ENCODE measurements around the gene KCTD16. TPM values are rescaled to one million over a fixed set of nuclear protein-coding genes. Genes with fewer than 3 reads are reported as not detected.

KCTD16 gene
- total RNA-seq, 6 experiments from 2014 or later: under 0.01 to 0.02 (median 0.02) TPM; not detected in 3

DNA sequence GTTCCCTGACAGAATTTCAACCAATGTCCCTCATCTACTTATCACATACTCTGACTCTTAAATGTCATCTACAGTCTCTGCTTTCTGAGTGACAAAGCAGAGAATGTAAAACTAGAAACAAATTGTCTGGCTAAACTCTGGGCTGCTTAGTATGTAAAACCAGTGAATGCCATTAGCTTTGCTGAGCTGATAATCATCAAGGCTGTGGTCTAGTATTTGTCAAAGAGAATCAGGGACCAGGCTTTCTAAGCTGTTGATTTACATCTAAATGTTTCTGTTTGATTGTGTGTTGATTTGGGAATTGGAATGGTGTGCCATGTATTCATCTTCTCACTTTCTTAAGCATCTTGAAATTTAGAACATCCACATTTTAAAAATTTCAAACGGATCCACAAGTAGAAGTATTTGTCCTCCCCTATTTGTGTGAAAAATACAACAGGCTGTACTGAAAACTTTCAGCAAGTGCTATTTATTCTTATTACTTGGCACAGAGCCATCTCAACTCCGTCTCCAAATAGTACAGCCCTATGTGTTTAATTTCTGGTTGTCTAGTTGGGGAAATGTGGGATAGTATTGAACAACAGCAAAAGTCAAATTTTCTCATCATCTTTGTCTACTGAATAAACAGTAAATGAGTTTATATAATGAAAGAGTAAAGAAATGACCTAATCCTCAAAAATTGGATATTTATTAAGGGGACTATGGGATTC, 251.5 kb downstream of the KCTD16 start:
- no peak overlapping the region for H3K27ac ChIP-seq
- TF ChIP-seq, protein P1, sequence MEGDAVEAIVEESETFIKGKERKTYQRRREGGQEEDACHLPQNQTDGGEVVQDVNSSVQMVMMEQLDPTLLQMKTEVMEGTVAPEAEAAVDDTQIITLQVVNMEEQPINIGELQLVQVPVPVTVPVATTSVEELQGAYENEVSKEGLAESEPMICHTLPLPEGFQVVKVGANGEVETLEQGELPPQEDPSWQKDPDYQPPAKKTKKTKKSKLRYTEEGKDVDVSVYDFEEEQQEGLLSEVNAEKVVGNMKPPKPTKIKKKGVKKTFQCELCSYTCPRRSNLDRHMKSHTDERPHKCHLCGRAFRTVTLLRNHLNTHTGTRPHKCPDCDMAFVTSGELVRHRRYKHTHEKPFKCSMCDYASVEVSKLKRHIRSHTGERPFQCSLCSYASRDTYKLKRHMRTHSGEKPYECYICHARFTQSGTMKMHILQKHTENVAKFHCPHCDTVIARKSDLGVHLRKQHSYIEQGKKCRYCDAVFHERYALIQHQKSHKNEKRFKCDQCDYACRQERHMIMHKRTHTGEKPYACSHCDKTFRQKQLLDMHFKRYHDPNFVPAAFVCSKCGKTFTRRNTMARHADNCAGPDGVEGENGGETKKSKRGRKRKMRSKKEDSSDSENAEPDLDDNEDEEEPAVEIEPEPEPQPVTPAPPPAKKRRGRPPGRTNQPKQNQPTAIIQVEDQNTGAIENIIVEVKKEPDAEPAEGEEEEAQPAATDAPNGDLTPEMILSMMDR (IDR thresholded peaks at IDR 0.05): no peak
- TF ChIP-seq POLR2A (IDR thresholded peaks at IDR 0.05): no peak
- H3K36me3 ChIP-seq: no peaks in the 10 kb centered on the region
- no peaks in the 10 kb centered on the region for H3K27me3 ChIP-seq
- intact Hi-C loops (cut with DNase I): no loop called here
- no peak for DNase-seq
- 41% methylated on average over 2 of the region's 2 CpGs for WGBS (ENCODE audit: insufficient coverage, low coverage, low lambda C conversion rate, missing lambda C conversion rate)
- no peaks in the 10 kb centered on the region for H3K4me1 ChIP-seq
- no peak for ATAC-seq
- no peak overlapping the region for H3K4me3 ChIP-seq
- no peaks in the 10 kb centered on the region for H3K9me3 ChIP-seq

DNA sequence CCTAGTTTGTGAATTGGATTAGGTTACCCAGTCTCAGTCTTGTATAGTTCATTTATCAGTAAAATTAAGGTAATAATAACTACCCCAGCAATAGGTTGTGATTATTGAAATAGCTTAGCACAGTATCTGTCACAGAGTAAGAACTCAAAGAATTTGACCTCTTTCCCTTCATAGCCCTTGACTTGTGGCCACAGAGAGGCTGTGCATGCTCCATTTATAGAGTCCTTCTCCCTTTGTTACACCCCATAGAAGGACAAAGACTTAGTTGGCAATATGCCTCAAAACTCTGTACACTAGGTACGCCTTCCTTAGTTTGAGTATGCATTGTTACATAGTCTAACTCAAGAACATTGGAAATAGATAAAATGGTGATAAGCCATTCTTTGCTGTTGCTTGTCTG, 257.2 kb downstream of the KCTD16 start:
- H3K27me3 ChIP-seq: no peaks in the 10 kb centered on the region
- no peak for DNase-seq
- TF ChIP-seq POLR2A (IDR thresholded peaks at IDR 0.05): no peak
- TF ChIP-seq, protein P1 (IDR thresholded peaks at IDR 0.05): no peak
- H3K4me3 ChIP-seq: no peak overlapping the region
- ATAC-seq: no peak
- H3K4me1 ChIP-seq: no peaks in the 10 kb centered on the region
- H3K36me3 ChIP-seq: no peaks in the 10 kb centered on the region
- H3K27ac ChIP-seq: no peak overlapping the region
- WGBS (ENCODE audit: insufficient coverage, low coverage, low lambda C conversion rate, missing lambda C conversion rate): 82% methylated on average over 1 of the region's 1 CpG
- intact Hi-C loops (cut with DNase I): no loop called here
- H3K9me3 ChIP-seq: no peaks in the 10 kb centered on the region

DNA sequence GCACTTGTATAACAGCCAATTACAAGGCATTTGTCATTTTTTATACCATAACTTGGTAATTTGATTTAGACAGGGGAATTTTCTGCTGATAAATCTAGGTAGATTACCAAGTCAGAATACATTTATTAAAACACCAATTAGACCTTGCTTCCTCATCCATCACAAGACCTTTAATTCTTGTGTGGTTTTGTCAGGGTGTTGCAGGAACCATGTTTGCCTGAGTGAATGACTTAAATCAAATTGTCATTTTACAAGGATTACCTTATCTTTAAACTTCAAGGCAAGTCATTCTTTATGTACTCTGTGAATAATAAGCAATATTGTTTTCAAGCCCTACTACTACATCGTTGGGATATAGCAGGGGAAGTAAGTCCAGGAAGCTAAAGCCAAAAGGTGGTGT, 257.7 kb downstream of the KCTD16 start:
- no peaks in the 10 kb centered on the region for H3K27me3 ChIP-seq
- intact Hi-C loops (cut with DNase I): no loop called here
- TF ChIP-seq, protein P1 (IDR thresholded peaks at IDR 0.05): no peak
- TF ChIP-seq POLR2A (IDR thresholded peaks at IDR 0.05): no peak
- ATAC-seq (no peak), DNase-seq (no peak)
- 50% methylated on average over 1 of the region's 1 CpG for WGBS (ENCODE audit: insufficient coverage, low coverage, low lambda C conversion rate, missing lambda C conversion rate)
- H3K36me3 ChIP-seq: no peaks in the 10 kb centered on the region
- peaks cover 0 to under 1% (median 0%) of the 10 kb centered on the region in 4 donors for H3K4me1 ChIP-seq
- no peaks in the 10 kb centered on the region for H3K9me3 ChIP-seq
- no peak overlapping the region for H3K4me3 ChIP-seq
- no peak overlapping the region for H3K27ac ChIP-seq

DNA sequence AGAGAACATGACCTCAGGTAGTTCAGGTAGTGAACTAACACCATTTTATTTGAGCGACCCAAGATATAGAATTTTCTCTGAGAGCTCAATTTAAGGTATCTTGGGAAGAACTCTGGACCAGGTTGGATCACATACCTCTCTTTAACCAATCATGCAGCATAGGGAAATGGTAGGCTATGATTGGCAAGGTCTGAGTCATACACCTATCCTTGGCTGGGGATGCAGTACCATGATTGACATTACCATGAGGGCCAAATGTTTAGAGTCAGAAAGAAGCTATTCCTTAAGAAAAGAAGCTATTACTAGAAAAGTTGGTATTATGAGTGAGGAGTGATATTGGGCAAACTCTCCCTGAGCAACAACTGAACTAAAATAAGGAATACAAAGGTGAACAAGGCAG, 258.7 kb downstream of the KCTD16 start:
- H3K27ac ChIP-seq: no peak overlapping the region
- ATAC-seq (no peak), DNase-seq (no peak)
- H3K27me3 ChIP-seq: no peaks in the 10 kb centered on the region
- no peaks in the 10 kb centered on the region for H3K9me3 ChIP-seq
- intact Hi-C loops (cut with DNase I): no loop called here
- no peak overlapping the region for H3K4me3 ChIP-seq
- peaks cover 0 to 5% (median 0%) of the 10 kb centered on the region in 4 donors for H3K4me1 ChIP-seq
- 55% methylated on average over 1 of the region's 1 CpG for WGBS (ENCODE audit: insufficient coverage, low coverage, low lambda C conversion rate, missing lambda C conversion rate)
- no peak for TF ChIP-seq POLR2A (IDR thresholded peaks at IDR 0.05)
- TF ChIP-seq, protein P1 (IDR thresholded peaks at IDR 0.05): no peak
- no peaks in the 10 kb centered on the region for H3K36me3 ChIP-seq

Data from right lobe of liver (tissue), 6 donors.